GM23338 (cell line): ENCODE measurements around the gene ARSB. TPM values are rescaled to one million over a fixed set of nuclear protein-coding genes. Genes with fewer than 3 reads are reported as not detected.

Experiments used
- ATAC-seq: fragments of 200-7000 bp; cut with Tn5 transposase; 3 replicates; pipeline ENCODE4 v1.9.1; 2020
- DNase-seq: peaks from one replicate; pipeline ENCODE4 v3.0.0-alpha.2; 2015; ENCODE audit warnings: low spot score
- H2AFZ ChIP-seq: fragments of 200-600 bp; sonication (generic); 2 replicates; pipeline ENCODE4 v1.8.0; 2016; ENCODE audit warnings: antibody characterized with exemption, mild to moderate bottlenecking, moderate library complexity
- H3F3A ChIP-seq: fragments of 200-600 bp; sonication (generic); replicated peaks from 2 replicates; pipeline ENCODE4 v1.8.0; 2017; ENCODE audit warnings: antibody characterized with exemption, mixed run types, low read depth
- H3K27ac ChIP-seq: fragments of 200-600 bp; sonication (generic); 2 replicates; pipeline ENCODE4 v1.6.1; 2016; ENCODE audit warnings: low read depth
- H3K27me3 ChIP-seq: fragments of 200-600 bp; sonication (generic); 2 replicates; pipeline ENCODE4 v1.8.0; 2016; ENCODE audit warnings: mild to moderate bottlenecking, mixed run types, moderate library complexity; ENCODE audit not compliant: insufficient read depth
- H3K36me3 ChIP-seq: fragments of 200-600 bp; sonication (generic); 2 replicates; pipeline ENCODE4 v1.8.0; 2016; ENCODE audit warnings: mild to moderate bottlenecking; ENCODE audit not compliant: insufficient read depth
- H3K4me1 ChIP-seq: fragments of 200-600 bp; sonication (generic); 2 replicates; pipeline ENCODE4 v1.8.0; 2016; ENCODE audit warnings: mild to moderate bottlenecking, moderate library complexity; ENCODE audit not compliant: insufficient read depth
- H3K4me2 ChIP-seq: fragments of 200-600 bp; sonication (generic); 2 replicates; pipeline ENCODE4 v1.7.1; 2017; ENCODE audit warnings: mixed run types
- H3K4me3 ChIP-seq: fragments of 200-600 bp; sonication (generic); 2 replicates; pipeline ENCODE4 v1.6.1; 2016; ENCODE audit warnings: mixed run types
- H3K79me2 ChIP-seq: fragments of 200-600 bp; sonication (generic); replicated peaks from 2 replicates; pipeline ENCODE4 v1.8.0; 2017; ENCODE audit warnings: mild to moderate bottlenecking; ENCODE audit not compliant: insufficient read depth
- H3K9me2 ChIP-seq: fragments of 200-600 bp; sonication (generic); 2 replicates; pipeline ENCODE4 v1.8.0; 2017; ENCODE audit not compliant: insufficient read depth
- H4K20me1 ChIP-seq: fragments of 200-600 bp; sonication (generic); replicated peaks from 2 replicates; pipeline ENCODE4 v1.8.0; 2017; ENCODE audit warnings: mild to moderate bottlenecking; ENCODE audit not compliant: insufficient read depth
- H3K27ac Mint-ChIP-seq: 2 replicates; pipeline ENCODE4 v1.8.0; 2020; ENCODE audit warnings: inconsistent platforms, mild to moderate bottlenecking, moderate library complexity, mixed read lengths
- H3K27me3 Mint-ChIP-seq: 3 replicates; pipeline ENCODE4 v1.8.0; 2022; ENCODE audit warnings: low read depth, mild to moderate bottlenecking, moderate library complexity, mixed read lengths, inconsistent platforms; ENCODE audit not compliant: insufficient read depth, poor library complexity
- H3K36me3 Mint-ChIP-seq: 3 replicates; pipeline ENCODE4 v1.8.0; 2021; ENCODE audit warnings: low read depth, mild to moderate bottlenecking, inconsistent platforms, moderate library complexity, mixed read lengths
- H3K4me1 Mint-ChIP-seq: 3 replicates; pipeline ENCODE4 v1.8.0; 2020; ENCODE audit warnings: mild to moderate bottlenecking, inconsistent platforms, mixed read lengths
- H3K4me3 Mint-ChIP-seq: 3 replicates; pipeline ENCODE4 v1.8.0; 2021; ENCODE audit warnings: moderate library complexity, mild to moderate bottlenecking, inconsistent platforms, mixed read lengths
- H3K9me3 Mint-ChIP-seq: 3 replicates; pipeline ENCODE4 v1.8.0; 2020; ENCODE audit warnings: moderate library complexity, mild to moderate bottlenecking, inconsistent platforms, mixed read lengths
- CTCF ChIP-seq, 2 experiments: fragments of 200-600 bp in 1 of 2; sonication (generic) in 1 of 2; conservative IDR thresholded peaks; 2 replicates each; pipeline versions ENCODE4 v1.5.1 to v1.6.1; 2016 to 2017; ENCODE audit warnings: antibody characterized with exemption in 2 of 2, low read depth in 2 of 2, mild to moderate bottlenecking in 2 of 2, moderate library complexity in 1 of 2
- ETS1 ChIP-seq: IDR thresholded peaks from 2 replicates; pipeline ENCODE4 v1.6.1; 2016; ENCODE audit warnings: antibody characterized with exemption
- EZH2phosphoT487 ChIP-seq: fragments of 200-600 bp; sonication (generic); IDR thresholded peaks from one replicate; pipeline ENCODE4 v1.8.1; 2018; ENCODE audit warnings: antibody characterized with exemption; ENCODE audit not compliant: unreplicated experiment
- JUNB ChIP-seq: IDR thresholded peaks from one replicate; pipeline ENCODE4 v1.6.1; 2016; ENCODE audit warnings: antibody characterized with exemption; ENCODE audit not compliant: unreplicated experiment
- NANOG ChIP-seq: IDR thresholded peaks from 2 replicates; pipeline ENCODE4 v1.6.1; 2016; ENCODE audit warnings: antibody characterized with exemption, borderline replicate concordance
- POLR2AphosphoS5 ChIP-seq: IDR thresholded peaks from 2 replicates; pipeline ENCODE4 v1.6.1; 2016; ENCODE audit warnings: antibody characterized with exemption, low read depth
- REST ChIP-seq: IDR thresholded peaks from one replicate; pipeline ENCODE4 v1.6.1; 2018; ENCODE audit warnings: antibody characterized with exemption; ENCODE audit not compliant: unreplicated experiment
- STAT1 ChIP-seq: IDR thresholded peaks from one replicate; pipeline ENCODE4 v1.6.1; 2016; ENCODE audit warnings: antibody characterized with exemption; ENCODE audit not compliant: unreplicated experiment
- ZNF114 ChIP-seq: fragments of 250-450 bp; sonication (Bioruptor Pico); IDR thresholded peaks from 2 replicates; pipeline ENCODE4 v1.5.0; 2020; ENCODE audit warnings: mild to moderate bottlenecking, moderate library complexity
- ZNF331 ChIP-seq: fragments of 250-450 bp; sonication (Bioruptor Pico); IDR thresholded peaks from 2 replicates; pipeline ENCODE4 v1.5.0; 2020; ENCODE audit warnings: low read depth, mild to moderate bottlenecking, moderate library complexity
- polyA plus RNA-seq: library from polyadenylated mRNA; unstranded; fragments of >200 nt; fragmentation: Nextera tagmentation; extraction: Ambion mirVana; gene quantifications from 2 replicates; pipeline ENCODE4 v1.2.1, GENCODE V29; 2016
- total RNA-seq: library from RNA; depleted of rRNA; stranded (reverse); fragments of >200 nt; shearing (Covaris generic); gene quantifications from 2 replicates; pipeline ENCODE4 v1.2.3, GENCODE V29; 2014

Gene ARSB
- total and polyA plus RNA-seq, 2 experiments from 2014 or later, result 7.4 to 24.6 TPM

- no peak overlapping the region for H3K27ac ChIP-seq
- H3K9me3 Mint-ChIP-seq, result no peaks in the 10 kb centered on the region
- H3K4me2 ChIP-seq, result no peak overlapping the region
- H3K4me3 Mint-ChIP-seq, result no peak overlapping the region
- DNase-seq (no peak), ATAC-seq (no peak)
- no peak overlapping the region for H3K4me3 ChIP-seq
- no peak for TF ChIP-seq JUNB
- no peak for TF ChIP-seq STAT1
- TF ChIP-seq ZNF114, result no peak
- no peak for TF ChIP-seq CTCF (conservative IDR thresholded peaks at IDR 0.05; ENCODE audit: low read depth in 2 of 2)
- TF ChIP-seq POLR2AphosphoS5, result no peak
- TF ChIP-seq NANOG, result no peak
- no peaks in the 10 kb centered on the region for H3K36me3 Mint-ChIP-seq
- H3K79me2 ChIP-seq, result no peaks in the 10 kb centered on the region
- no peaks in the 10 kb centered on the region for H3F3A ChIP-seq
- peak overlapping the region; percentile 6; the same call in 1 of the 2 replicates for H2AFZ ChIP-seq
- no peak overlapping the region for H3K27ac Mint-ChIP-seq
- no peaks in the 10 kb centered on the region for H4K20me1 ChIP-seq
- no peaks in the 10 kb centered on the region for H3K4me1 Mint-ChIP-seq
- peaks cover 2% of the 10 kb centered on the region for H3K27me3 Mint-ChIP-seq
- no peaks in the 10 kb centered on the region for H3K27me3 ChIP-seq
- no peaks in the 10 kb centered on the region for H3K36me3 ChIP-seq
- H3K9me2 ChIP-seq, result no peaks in the 10 kb centered on the region
- H3K4me1 ChIP-seq, result no peaks in the 10 kb centered on the region
Observed at GRCh38 chr5:79002374-79002773, 17.3 kb upstream of the ARSB start.

- DNase-seq (no peak), ATAC-seq (no peak)
- no peaks in the 10 kb centered on the region for H3K9me2 ChIP-seq
- H3K36me3 ChIP-seq, result no peaks in the 10 kb centered on the region
- H3K4me2 ChIP-seq, result no peak overlapping the region
- H4K20me1 ChIP-seq, result no peaks in the 10 kb centered on the region
- Mint-ChIP-seq H3K36me3 (no peaks in the 10 kb centered on the region), H3K4me3 (no peak overlapping the region), H3K27me3 (peaks cover 2% of the 10 kb centered on the region), H3K4me1 (no peaks in the 10 kb centered on the region), H3K9me3 (no peaks in the 10 kb centered on the region), H3K27ac (no peak overlapping the region)
- no peaks in the 10 kb centered on the region for H3K4me1 ChIP-seq
- H3K4me3 ChIP-seq, result no peak overlapping the region
- no peak overlapping the region for H3K27ac ChIP-seq
- H3F3A ChIP-seq, result no peaks in the 10 kb centered on the region
- H2AFZ ChIP-seq, result no peak overlapping the region
- H3K27me3 ChIP-seq, result no peaks in the 10 kb centered on the region
- no peaks in the 10 kb centered on the region for H3K79me2 ChIP-seq
- TF ChIP-seq ETS1 (no peak), CTCF (conservative IDR thresholded peaks at IDR 0.05; ENCODE audit: low read depth in 2 of 2) (no peak), REST (no peak), JUNB (no peak), ZNF331 (CRISPR knock-in tag) (no peak), POLR2AphosphoS5 (no peak), STAT1 (no peak), ZNF114 (no peak), EZH2phosphoT487 (no peak), NANOG (no peak)
Observed at GRCh38 chr5:79001471-79001870, 16.4 kb upstream of the ARSB start.
